Amniotic stem cell (primary cell): ENCODE results near the gene FOXD1.

Experiments
- DNase-seq: peaks from one replicate; lab custom pipeline; 2025; lab: John Stamatoyannopoulos, UW

Gene FOXD1

GRCh38 chr5:73441378-73441777 lies 7.2 kb downstream of the FOXD1 start:
- DNase-seq, result no peak

DNA sequence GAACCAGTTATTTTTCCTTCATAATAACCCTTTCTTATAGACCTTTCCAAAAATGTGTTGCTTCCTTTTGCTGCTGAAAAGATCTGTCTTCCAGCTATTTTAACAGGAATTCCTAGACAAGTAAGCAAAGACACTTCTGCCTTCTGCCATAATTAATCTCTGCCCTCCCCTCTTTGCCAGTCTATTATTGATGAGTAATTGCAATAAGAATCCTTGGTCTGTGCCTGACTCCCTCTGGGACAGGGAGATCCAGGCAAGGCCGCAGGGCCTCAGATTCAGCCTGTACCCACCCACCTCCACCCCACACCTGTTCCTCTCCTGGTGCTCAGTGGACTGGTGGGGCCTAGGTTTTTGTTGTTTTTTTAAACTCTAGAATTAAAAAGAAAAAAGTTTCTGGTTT lies 8.3 kb downstream of the FOXD1 start:
- no peak for DNase-seq

DNA sequence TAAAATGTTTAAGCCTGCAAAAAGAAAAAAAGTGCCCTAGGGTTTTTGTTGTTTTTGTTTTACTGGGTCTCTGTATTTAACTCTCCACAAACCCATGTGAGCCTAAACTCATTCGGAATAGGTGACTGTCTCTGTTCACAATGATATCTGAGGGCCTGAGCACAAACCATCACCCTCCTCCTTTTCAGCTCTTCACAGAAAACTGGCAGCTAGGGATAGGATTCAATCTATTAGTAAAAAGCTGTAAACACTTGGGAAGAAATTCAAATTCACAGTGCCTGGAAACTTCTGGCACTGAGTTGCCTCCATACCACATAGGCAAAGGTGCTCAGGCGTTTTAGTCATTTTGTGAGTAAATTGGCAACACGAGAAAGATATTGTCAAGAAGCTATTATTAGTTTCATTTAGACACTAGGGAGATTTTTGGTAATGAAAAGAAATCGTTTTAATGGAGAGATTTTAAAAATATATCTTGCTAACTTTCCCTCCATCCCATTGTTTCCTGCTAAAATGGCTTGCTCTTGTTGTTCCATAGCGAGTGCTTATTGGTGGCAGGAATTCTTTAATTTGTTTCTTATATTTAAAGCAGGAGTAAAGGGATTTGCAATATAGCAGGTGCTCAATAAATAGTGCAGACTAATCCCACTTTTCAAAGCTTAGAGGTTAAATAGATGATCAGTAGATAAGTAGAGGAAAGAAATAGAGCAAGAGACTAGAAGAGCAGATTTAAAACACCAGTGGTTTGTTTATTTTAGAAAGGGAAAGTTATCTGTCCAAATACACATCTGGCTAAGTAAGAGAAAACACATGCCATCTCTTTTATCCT lies 9.7 kb downstream of the FOXD1 start:
- no peak for DNase-seq

- DNase-seq, result no peak
Observed at GRCh38 chr5:73437777-73438644, 10.6 kb downstream of the FOXD1 start.

GRCh38 chr5:73437101-73437776 lies 11.3 kb downstream of the FOXD1 start:
- peak; percentile 32 for DNase-seq

DNA sequence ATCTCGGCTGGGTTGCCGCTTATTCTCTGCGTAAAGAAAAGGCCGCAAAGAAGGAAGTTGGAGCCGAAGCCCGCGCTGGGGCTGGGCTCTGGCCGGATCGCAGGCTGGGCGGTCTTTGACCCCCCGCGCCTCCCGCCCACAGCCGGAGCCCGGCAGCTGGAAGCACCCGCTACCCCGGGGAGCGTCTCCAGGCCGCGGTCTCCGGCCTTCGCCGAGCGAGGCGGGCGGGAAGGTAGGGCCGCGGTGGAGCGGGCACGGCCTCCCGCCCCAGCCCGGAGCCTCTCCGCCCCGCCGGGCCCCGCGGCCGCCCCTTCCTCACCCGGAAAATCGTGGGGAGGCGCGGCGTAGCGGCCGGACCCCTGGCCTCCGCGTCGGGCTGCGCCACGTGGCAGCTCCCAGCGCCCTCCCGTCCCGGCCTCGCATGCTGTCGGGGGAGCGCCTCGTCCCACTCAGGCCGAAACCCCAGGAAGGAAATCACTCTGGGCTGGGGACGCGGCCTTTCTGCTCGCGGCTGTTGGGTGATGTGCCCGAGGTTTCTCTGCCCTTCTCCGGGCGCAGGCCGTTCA lies 12.0 kb downstream of the FOXD1 start:
- no peak for DNase-seq

GRCh38 chr5:73435759-73436534 lies 12.6 kb downstream of the FOXD1 start:
- no peak for DNase-seq

DNA sequence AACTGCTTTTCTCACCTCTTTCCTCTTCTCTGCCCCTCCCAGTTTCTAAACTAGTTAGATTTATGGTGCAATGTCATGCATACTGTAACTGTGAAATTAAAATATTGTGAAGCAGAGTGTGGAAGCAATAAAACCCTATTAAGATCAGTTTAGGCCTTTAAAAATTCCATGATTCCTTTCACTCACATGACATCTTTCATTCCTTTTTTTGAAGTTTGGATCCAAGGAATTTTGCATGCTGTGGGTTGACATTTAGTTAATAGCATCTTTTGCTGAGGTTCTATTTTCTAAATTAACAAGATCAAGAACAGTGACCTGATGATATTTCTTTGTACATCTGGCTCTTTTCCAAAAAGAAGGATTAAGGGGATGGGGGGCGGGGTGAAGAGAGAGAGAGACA lies 13.7 kb downstream of the FOXD1 start:
- no peak for DNase-seq

DNA sequence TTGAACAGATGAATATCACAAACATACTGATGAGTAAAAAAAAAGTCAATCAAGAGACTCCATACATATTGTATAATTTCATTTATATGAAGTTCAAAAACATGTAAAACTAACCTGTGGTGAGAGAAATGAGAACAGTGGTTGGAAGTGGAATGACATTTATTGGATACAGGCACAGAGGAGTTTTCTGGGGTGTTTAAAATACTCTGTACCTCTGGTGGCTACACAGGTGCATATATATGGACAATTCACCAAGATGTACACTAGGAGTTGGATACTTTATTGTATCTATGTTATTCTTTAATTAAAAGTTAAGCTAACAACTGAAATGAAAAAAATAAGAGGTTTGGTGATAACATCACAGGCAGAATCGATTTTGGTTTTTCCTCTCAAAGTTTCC lies 14.1 kb downstream of the FOXD1 start:
- no peak for DNase-seq

DNA sequence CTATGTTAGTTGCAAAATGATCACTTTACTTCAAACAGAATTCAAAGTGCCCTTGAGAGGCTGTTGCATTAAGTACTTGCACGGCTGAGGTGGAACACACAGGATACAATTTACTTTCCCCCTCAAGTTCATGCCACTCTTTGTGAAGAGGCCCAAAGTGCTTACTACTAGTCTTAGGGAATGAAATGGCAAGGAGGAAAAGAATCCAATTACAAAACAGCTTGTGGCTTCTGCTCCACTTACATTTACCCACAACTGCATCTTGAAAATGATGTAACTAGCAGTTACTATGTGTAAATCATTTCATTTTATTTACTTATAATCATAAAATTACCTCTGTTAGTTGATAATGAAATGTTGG lies 14.6 kb downstream of the FOXD1 start:
- no peak for DNase-seq

- DNase-seq, result no peak
Observed at GRCh38 chr5:73433272-73433981, 15.2 kb downstream of the FOXD1 start.

- no peak for DNase-seq
Observed at GRCh38 chr5:73431204-73431851, 17.2 kb downstream of the FOXD1 start.

DNA sequence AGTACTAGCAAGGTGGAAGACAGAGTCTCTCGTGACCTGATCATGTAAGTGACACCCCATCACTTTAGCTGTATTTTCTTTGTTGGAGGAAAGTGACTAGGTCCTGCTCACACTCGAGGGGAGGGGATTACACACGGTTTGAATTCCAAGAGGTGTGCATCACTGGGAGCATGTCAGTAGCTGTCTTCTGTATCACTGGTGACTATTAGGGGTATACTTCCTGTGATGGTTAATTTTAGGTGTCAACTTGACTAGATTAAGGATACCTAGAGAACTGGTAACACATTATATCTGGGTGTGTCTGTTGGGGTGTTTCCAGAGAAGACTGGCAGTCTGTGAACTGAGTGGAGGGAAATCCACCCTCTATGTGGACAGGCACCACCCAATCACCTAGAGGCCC lies 22.5 kb downstream of the FOXD1 start:
- no peak for DNase-seq

DNA sequence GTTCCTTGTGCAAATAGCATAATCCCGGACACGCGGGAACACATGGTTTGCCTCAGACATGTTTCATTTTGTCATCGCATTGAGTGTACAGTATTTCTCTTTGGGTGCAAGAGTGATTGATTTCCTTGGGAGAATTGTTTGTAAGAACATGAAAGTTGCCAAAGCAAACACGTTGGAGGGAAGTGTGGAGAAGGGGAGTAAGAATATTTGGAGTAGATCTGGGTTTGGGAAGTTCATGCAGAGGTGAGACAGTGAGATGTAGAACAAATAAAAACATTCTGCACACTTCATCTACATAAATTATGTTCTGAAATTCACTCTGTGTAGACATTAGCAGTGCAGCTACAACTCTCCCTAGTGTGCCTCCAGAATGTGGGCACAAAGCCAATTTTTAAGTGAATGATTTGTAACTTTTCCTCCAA lies 24.0 kb downstream of the FOXD1 start:
- DNase-seq, result no peak

- DNase-seq, result no peak
Observed at GRCh38 chr5:73422164-73422563, 26.4 kb downstream of the FOXD1 start.

- no peak for DNase-seq
Observed at GRCh38 chr5:73420666-73421065, 27.9 kb downstream of the FOXD1 start.

DNA sequence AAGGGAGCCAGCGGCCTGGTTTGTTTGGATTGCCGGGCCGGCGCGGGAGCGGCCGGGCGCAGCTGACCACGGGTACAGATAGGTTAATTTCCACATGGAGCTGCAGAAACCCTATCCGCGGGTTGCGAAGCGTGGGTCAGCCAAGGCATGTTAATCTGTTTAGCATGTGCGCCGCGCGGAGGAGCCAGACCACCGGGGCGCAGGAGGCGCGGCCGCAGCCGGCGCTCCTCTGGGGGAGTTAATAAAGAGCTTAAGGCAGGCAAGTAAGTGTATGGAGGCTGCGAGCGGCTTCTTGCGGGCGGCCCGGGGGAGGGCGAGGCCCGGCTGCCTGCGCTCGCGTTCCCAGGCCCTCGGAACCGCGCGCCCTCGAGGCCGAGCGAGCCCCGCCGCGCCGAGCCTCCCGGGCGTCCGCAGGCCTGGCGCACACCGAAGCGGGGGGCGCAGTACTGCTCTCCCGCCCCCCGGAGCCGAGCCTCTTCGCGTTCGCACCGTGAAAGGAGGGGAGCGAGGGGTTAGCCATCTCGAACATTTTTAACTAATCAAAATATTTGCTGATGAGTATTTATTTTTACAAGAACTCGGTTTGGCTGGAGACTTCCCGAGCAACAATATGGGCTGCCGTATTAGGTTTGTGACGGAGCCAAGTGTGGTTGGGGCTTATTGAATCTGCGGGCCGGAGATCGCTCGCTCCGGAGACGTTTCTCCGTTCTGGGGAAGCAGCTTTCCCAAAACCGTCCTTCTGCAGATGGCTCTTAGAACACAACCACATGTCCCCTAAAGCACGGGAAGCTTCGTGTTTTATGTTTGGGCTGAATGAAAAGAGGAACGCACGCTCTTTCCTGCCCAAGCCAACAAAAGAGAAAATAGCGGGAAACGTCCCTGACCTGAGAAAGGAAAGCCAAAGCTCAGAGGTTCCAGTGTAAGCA lies 28.8 kb downstream of the FOXD1 start:
- no peak for DNase-seq

GRCh38 chr5:73419117-73419464 lies 29.5 kb downstream of the FOXD1 start:
- DNase-seq, result no peak

- DNase-seq, result no peak
Observed at GRCh38 chr5:73418244-73418691, 30.3 kb downstream of the FOXD1 start.
